GM12873 (cell line): ENCODE results near the gene NUP85.
A peak's percentile ranks its signal among the peaks of the same experiment; 100 is the strongest.

ENCODE experiments used
- TF ChIP-seq, protein P1 (sequence below): IDR thresholded peaks from 2 replicates; pipeline ENCODE4 v1.5.1; 2012; ENCODE audit warnings: low read depth, mild to moderate bottlenecking, moderate library complexity, low read length, control low read depth; ENCODE audit not compliant: insufficient read depth; ENCODE audit errors: missing control alignments

NUP85 gene

GRCh38 chr17:75176625-75177024 lies 28.9 kb upstream of the NUP85 start:
- TF ChIP-seq, protein P1, sequence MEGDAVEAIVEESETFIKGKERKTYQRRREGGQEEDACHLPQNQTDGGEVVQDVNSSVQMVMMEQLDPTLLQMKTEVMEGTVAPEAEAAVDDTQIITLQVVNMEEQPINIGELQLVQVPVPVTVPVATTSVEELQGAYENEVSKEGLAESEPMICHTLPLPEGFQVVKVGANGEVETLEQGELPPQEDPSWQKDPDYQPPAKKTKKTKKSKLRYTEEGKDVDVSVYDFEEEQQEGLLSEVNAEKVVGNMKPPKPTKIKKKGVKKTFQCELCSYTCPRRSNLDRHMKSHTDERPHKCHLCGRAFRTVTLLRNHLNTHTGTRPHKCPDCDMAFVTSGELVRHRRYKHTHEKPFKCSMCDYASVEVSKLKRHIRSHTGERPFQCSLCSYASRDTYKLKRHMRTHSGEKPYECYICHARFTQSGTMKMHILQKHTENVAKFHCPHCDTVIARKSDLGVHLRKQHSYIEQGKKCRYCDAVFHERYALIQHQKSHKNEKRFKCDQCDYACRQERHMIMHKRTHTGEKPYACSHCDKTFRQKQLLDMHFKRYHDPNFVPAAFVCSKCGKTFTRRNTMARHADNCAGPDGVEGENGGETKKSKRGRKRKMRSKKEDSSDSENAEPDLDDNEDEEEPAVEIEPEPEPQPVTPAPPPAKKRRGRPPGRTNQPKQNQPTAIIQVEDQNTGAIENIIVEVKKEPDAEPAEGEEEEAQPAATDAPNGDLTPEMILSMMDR, result no peak

DNA sequence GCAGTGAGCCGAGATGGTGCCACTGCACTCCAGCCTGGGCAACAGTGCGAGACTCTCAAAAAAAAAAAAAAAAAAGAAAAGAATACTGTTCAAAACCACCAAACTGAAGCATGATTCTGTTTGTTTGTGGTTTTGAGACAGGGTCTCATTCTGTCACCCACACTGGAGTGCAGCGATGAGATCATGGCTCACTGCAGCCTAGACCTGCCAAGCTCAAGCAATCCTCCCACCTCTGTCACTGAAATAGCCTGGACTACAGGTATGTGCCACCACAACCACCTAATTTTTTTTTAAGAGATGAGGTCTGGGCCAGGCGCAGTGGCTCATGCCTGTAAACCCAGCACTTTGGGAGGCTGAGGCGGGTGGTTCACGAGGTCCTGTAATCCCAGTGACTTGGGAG lies 27.0 kb upstream of the NUP85 start:
- TF ChIP-seq, protein P1, result no peak

DNA sequence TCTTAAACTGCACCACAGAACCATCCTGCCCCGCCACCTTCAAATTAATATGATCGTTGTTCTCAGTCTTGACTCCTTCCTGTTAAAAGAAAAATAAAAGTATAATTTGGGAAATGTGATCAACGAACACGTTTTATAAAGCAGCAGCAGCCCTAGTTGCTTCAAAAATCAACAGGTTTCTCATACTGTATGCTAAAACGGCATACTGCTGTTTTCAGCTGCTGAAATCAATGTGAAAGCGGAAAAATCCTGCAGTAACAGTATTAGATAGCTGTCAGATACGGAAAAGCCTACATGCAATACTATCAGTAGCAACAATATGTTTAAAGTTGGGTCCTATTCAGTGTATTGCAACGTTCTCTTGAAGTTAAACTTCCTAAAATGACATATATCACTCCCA lies 24.4 kb upstream of the NUP85 start:
- TF ChIP-seq, protein P1, result no peak

- TF ChIP-seq, protein P1, result no peak
These were observed 23.7 kb upstream of the NUP85 start for GRCh38 chr17:75181608-75182318.

DNA sequence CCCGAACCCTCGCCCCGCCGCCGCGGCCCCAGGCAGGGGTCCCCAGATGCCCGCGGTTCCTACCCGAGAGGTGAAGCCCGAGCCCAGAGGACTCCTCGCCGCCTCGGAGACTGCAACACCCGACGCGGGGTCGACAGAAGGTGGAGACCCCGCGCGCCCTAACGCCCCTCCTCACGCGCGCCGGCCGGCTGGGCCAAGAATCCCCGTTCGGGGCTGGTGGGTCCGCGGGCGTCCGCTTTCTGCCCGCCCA lies 23.2 kb upstream of the NUP85 start:
- TF ChIP-seq, protein P1, result no peak

- TF ChIP-seq, protein P1, result peak; percentile 42
These were observed 22.7 kb upstream of the NUP85 start, which contains the start of gene SUMO2 for GRCh38 chr17:75182569-75183436. Gene SUMO2 (minus strand): TSS chr17:75182959. CDS start chr17:75182834, 125 bp downstream.
